ENCODE measurements around the gene MKRN3. TPM values are rescaled to one million over a fixed set of nuclear protein-coding genes. Genes with fewer than 3 reads are reported as not detected.

MKRN3 gene
- total RNA-seq, 1 experiment from 2014 or later, result not detected

DNA sequence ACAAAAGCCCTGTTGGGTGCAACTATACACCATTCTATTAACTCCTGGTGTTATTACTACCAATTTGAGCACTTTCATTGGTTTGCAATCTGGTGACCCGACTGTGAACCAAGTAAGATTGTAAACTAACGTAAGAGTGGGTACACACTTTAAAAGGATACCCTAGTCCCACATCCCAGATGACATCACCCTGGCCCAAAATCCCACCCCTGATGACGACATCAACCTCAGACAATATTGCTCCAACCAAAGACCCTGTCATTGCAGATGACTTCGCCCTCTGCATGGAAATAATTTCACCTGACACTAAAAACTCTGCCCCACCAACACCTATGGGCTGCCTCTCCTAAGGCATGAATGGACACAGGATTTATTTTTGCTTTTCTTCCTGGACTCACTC is 25.6 kb upstream of the MKRN3 start:
- Mint-ChIP-seq H3K4me1 (ENCODE audit: insufficient read depth, unreplicated experiment) (no peaks in the 10 kb centered on the region), H3K4me3 (ENCODE audit: unreplicated experiment) (no peak overlapping the region), H3K27ac (ENCODE audit: low read depth, unreplicated experiment) (no peak overlapping the region), H3K9me3 (ENCODE audit: unreplicated experiment) (peaks cover 15% of the 10 kb centered on the region), H3K36me3 (ENCODE audit: insufficient read depth, unreplicated experiment) (no peaks in the 10 kb centered on the region), H3K27me3 (ENCODE audit: insufficient read depth, unreplicated experiment) (no peaks in the 10 kb centered on the region)
- DNase-seq (ENCODE audit: unreplicated experiment), result no peak
- POLR2A ChIA-PET, result no interaction called here
- CTCF ChIA-PET, result no interaction called here
- no TSS peak for BruUV-seq (replicated peaks)
- intact Hi-C loops (cut with micrococcal nuclease), result no loop called here
- TF ChIP-seq, protein P1, sequence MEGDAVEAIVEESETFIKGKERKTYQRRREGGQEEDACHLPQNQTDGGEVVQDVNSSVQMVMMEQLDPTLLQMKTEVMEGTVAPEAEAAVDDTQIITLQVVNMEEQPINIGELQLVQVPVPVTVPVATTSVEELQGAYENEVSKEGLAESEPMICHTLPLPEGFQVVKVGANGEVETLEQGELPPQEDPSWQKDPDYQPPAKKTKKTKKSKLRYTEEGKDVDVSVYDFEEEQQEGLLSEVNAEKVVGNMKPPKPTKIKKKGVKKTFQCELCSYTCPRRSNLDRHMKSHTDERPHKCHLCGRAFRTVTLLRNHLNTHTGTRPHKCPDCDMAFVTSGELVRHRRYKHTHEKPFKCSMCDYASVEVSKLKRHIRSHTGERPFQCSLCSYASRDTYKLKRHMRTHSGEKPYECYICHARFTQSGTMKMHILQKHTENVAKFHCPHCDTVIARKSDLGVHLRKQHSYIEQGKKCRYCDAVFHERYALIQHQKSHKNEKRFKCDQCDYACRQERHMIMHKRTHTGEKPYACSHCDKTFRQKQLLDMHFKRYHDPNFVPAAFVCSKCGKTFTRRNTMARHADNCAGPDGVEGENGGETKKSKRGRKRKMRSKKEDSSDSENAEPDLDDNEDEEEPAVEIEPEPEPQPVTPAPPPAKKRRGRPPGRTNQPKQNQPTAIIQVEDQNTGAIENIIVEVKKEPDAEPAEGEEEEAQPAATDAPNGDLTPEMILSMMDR (IDR thresholded peaks at IDR 0.05; ENCODE audit: unreplicated experiment), result no peak

DNA sequence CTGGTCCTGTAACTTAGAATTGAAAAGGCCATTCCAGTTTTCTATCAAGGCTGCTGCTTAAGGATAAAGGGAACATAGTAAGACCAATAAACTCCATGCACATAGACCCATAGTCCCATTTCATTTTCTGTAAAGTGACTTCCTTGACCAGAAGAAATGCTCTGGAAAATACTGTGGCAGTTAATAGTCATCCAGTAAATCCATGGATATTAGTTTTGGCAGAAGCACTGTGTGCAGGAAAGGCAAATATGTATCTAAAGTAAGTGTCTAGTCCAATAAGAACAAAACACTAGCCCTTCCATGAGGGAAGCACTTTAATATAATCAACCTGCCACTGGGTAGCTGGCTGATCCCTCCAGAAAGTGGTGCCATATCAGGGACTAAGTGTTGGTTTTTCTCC is 19.3 kb upstream of the MKRN3 start:
- Mint-ChIP-seq H3K27ac (ENCODE audit: low read depth, unreplicated experiment) (no peak overlapping the region), H3K4me1 (ENCODE audit: insufficient read depth, unreplicated experiment) (no peaks in the 10 kb centered on the region), H3K4me3 (ENCODE audit: unreplicated experiment) (no peak overlapping the region), H3K27me3 (ENCODE audit: insufficient read depth, unreplicated experiment) (no peaks in the 10 kb centered on the region), H3K36me3 (ENCODE audit: insufficient read depth, unreplicated experiment) (no peaks in the 10 kb centered on the region), H3K9me3 (ENCODE audit: unreplicated experiment) (no peaks in the 10 kb centered on the region)
- POLR2A ChIA-PET, result no interaction called here
- intact Hi-C loops (cut with micrococcal nuclease), result no loop called here
- TF ChIP-seq, protein P1 (IDR thresholded peaks at IDR 0.05; ENCODE audit: unreplicated experiment), result no peak
- no peak for DNase-seq (ENCODE audit: unreplicated experiment)
- BruUV-seq (replicated peaks), result no TSS peak
- CTCF ChIA-PET, result no interaction called here

DNA sequence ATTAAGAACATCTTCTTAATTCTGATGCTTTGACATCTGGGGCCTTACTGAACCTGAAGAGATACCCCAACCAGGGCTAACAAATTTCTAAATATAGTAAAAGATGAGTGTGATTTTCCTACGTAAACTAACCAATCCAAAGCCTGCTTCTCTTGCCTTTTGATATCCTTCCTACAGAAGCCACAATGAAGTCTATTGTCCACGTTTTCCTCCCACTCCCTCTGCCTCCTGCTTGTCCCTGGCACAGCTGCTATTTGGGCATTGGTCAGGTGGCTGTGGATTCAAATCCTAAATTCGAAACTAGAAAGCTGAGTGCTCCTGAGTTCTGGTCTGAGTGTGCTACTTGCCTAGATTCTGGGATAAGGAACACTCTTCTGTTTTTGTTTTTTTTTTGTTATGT is 17.4 kb upstream of the MKRN3 start:
- no peak overlapping the region for H3K27ac Mint-ChIP-seq (ENCODE audit: low read depth, unreplicated experiment)
- no peak overlapping the region for H3K4me3 Mint-ChIP-seq (ENCODE audit: unreplicated experiment)
- TF ChIP-seq, protein P1 (IDR thresholded peaks at IDR 0.05; ENCODE audit: unreplicated experiment), result no peak
- no peaks in the 10 kb centered on the region for H3K27me3 Mint-ChIP-seq (ENCODE audit: insufficient read depth, unreplicated experiment)
- ChIA-PET CTCF (interaction anchor here (0.7 kb wide), 1 partner anchor 14 kb away, joined by 3 read pairs; no protein-coding TSS in a partner anchor), POLR2A (no interaction called here)
- H3K9me3 Mint-ChIP-seq (ENCODE audit: unreplicated experiment), result no peaks in the 10 kb centered on the region
- H3K36me3 Mint-ChIP-seq (ENCODE audit: insufficient read depth, unreplicated experiment), result no peaks in the 10 kb centered on the region
- no TSS peak for BruUV-seq (replicated peaks)
- no peaks in the 10 kb centered on the region for H3K4me1 Mint-ChIP-seq (ENCODE audit: insufficient read depth, unreplicated experiment)
- intact Hi-C loops (cut with micrococcal nuclease), result no loop called here
- no peak for DNase-seq (ENCODE audit: unreplicated experiment)

DNA sequence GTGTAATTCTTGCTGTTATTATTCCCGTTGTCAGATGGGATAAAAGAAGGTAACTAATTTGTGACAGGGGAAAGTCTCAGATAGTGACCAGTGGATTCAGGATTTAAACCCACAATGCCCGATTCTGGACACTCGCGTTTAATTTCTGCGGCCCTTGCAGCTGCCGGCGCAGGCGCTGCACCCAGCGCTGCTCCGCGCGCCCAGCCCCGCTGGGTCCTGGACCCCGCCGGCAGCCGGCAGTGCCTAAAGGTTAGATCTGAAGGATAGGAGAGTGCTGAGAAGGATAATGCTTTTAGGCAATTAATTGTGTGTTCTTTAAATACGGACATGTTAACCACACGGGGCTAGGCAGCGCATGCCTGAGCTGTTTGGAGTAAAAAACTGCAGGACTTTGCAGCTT is 3.6 kb upstream of the MKRN3 start:
- BruUV-seq (replicated peaks), result no TSS peak
- no peaks in the 10 kb centered on the region for H3K27me3 Mint-ChIP-seq (ENCODE audit: insufficient read depth, unreplicated experiment)
- no peaks in the 10 kb centered on the region for H3K4me1 Mint-ChIP-seq (ENCODE audit: insufficient read depth, unreplicated experiment)
- no peak for DNase-seq (ENCODE audit: unreplicated experiment)
- no peaks in the 10 kb centered on the region for H3K36me3 Mint-ChIP-seq (ENCODE audit: insufficient read depth, unreplicated experiment)
- peaks cover 11% of the 10 kb centered on the region for H3K9me3 Mint-ChIP-seq (ENCODE audit: unreplicated experiment)
- intact Hi-C loops (cut with micrococcal nuclease), result no loop called here
- ChIA-PET POLR2A (no interaction called here), CTCF (interaction anchor here (0.6 kb wide), 1 partner anchor 14 kb away, joined by 3 read pairs; no protein-coding TSS in a partner anchor)
- TF ChIP-seq, protein P1 (IDR thresholded peaks at IDR 0.05; ENCODE audit: unreplicated experiment), result no peak
- no peak overlapping the region for H3K4me3 Mint-ChIP-seq (ENCODE audit: unreplicated experiment)
- H3K27ac Mint-ChIP-seq (ENCODE audit: low read depth, unreplicated experiment), result no peak overlapping the region
